ENCODE measurements around the gene ARHGEF28.

Gene ARHGEF28

DNA sequence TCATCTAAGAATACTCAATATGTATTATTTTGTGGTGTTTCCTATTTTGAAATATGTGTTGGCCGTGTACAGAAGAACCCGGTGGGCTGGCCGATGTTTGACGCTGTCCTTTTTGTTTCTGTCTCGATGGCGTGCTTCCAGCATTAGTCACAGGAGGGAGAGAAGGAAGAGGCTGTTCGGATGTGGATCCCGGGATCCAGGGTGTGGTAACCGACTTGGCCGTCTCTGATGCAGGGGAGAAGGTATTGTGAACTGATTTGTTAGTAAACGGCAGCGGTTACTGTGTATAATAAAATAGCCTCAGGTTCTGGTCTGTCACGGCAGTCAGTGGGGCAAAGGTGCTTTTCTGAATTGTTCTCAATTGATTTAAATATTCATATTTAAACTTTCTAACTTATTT, 275.0 kb downstream of the ARHGEF28 start:
- DNase-seq (ENCODE audit: low read depth): no peak

- DNase-seq (ENCODE audit: low read depth): no peak
These were observed 275.5 kb downstream of the ARHGEF28 start for GRCh38 chr5:73901455-73901854.

DNA sequence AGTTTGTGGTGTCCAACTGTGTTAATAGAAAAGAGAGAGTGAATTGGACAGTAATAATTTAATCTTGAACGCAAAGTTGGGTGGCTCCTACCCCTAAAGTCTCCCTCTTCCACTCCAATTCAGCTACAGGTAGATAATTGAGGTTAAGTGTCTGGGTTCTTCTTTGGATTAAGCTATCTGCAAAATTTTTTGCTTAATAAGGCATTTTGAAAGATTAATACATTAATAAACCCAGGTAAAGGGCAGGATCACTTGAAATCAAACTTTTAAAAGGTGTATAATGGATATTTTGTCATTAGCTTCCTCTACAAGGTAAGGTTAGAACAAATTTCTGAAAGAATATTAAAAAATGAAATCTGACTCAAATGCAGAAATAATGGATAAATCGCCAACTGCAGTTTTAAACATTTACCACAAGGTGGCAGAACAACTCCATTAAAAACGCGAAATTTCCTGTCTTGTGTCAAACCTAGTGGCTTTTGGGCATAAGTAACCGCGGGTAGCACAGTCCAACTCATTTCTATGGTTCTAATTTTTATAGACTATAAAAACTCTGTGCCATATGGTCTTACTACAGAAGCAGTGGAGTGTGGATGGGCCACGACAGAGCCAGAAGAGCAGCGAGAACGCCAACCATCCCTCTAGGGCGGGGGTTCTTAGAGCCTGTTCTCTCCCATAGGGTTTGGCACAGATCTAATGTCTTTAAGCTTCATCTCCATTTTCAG, 276.5 kb downstream of the ARHGEF28 start:
- peak; percentile 44 for DNase-seq (ENCODE audit: low read depth)

DNA sequence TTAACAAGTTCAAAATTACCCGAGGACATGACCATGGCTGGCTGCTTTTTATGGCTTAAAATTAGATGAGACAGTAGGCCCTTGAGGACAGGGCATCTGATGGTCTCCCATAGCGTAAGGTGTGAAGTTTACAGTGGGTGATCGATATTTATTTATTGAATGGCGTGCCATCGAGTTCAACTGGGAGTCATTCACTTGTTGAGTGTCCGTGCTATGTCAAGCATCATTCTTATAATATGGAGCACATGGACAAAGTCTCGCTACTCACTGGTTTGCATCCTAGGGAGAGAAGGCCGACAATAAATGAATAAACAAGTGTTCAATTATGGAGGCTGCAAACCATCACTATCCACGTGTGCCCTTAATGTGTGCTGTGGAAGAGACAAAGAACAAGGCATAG, 277.2 kb downstream of the ARHGEF28 start:
- no peak for DNase-seq (ENCODE audit: low read depth)

DNA sequence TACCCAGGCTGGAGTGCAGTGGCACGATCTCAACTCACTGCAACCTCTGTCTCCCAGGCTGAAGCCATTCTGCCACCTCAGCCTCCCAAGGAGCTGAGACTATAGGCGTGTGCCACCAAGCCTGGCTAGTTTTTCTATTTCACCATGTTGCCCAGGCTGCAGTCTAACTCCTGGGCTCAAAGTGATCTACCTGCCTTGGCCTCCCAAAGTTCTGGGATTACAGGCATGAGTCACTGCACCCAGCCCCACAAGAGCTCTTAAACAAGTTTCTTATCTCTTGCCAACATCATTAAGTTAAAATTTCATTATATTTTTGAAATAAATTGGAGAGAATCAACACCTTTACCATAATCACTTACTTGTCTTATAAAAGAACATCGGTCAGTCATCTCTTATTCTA, 280.3 kb downstream of the ARHGEF28 start:
- DNase-seq (ENCODE audit: low read depth): no peak

GRCh38 chr5:73907164-73907563, 281.2 kb downstream of the ARHGEF28 start:
- no peak for DNase-seq (ENCODE audit: low read depth)

GRCh38 chr5:73908395-73908794, 282.4 kb downstream of the ARHGEF28 start:
- DNase-seq (ENCODE audit: low read depth): no peak

DNA sequence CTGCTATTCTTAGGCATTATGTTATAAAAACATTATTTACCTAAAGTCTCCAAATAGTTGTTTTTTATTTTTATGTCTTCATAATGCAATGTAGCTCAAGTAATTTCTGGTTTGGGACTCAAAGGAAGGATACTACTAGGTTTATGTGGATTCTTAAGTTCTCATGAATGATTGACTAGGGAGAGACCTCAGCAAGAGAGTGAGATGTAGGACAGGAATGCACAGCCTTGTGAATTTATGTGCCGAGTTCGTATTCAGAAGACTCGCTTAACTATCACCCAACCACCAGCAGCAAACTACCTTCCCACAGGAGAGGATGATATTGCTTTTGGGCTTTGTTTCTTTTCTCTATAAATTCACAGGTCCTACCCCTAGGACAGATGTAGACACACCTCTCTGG, 282.9 kb downstream of the ARHGEF28 start:
- DNase-seq (ENCODE audit: low read depth): no peak

GRCh38 chr5:73909474-73909873, 283.5 kb downstream of the ARHGEF28 start:
- no peak for DNase-seq (ENCODE audit: low read depth)

DNA sequence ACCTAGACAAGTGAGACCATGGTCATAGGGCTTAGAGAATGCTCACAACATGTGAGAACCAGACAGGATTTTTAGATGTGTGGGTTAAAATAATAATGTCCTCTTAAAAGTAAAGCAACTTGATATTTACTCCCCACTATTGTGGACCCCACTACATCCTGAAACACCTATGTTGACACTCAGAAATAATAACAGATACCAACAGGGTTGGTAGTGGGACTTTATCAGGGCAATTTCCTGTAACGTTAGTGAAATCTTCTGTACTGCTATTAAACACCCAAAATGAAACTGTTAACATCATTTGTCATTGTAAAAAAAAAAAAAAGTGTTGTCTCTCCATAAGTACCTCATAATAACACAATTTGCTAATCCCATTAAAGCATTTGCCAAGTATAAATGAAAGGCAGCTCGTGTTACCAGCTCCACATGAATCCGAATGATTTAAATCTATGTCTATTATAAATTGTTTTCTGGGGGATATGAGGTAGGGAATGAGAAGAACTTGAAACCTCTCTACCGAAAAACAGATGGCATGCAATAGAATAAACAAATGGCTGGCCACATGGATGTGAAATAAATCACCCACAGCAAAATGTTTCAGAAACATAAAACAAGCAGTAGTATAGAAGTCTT, 285.9 kb downstream of the ARHGEF28 start:
- peak; percentile 45 for DNase-seq (ENCODE audit: low read depth)

GRCh38 chr5:73912821-73913271, 286.9 kb downstream of the ARHGEF28 start:
- DNase-seq (ENCODE audit: low read depth): no peak

GRCh38 chr5:73913971-73914370, 288.0 kb downstream of the ARHGEF28 start:
- DNase-seq (ENCODE audit: low read depth): no peak

DNA sequence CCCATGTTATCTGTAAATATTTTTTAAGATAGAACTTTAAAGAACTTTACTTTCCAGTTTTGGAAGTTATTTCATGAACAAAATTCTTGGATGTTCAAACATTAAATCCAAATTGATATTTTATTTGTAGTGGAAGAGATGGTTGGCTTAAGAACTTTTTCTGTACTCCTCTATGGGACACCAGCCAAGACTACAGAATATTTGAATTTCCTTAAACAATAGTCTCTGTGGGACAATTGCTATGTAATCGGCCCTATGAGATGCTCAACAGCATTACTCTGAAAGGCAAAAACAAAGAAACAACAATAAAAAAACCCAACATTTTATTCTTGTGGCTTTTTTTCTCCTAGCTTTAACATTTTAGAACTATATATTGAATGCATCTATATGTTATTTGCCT, 289.3 kb downstream of the ARHGEF28 start:
- DNase-seq (ENCODE audit: low read depth): no peak

- DNase-seq (ENCODE audit: low read depth): no peak
These were observed 291.4 kb downstream of the ARHGEF28 start for GRCh38 chr5:73917433-73917832.

DNA sequence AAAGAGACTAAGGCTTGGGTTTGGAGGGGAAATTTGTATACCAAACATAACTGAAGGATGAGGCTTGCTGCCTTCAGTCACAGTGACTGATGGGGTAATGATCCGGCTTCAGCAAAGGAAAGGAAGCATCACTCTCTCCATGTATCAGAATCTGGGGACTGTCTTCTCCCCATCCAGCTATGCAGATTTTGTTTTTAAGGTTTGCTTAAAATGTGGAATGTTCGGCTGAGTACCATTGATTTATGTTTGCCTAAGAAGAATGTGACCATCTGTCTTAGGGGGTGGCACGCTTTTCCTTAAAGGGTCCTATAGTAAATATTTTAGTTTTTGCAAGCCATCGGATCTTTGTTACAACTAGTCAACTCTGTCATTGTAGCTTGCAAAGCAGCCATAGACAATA, 291.9 kb downstream of the ARHGEF28 start:
- DNase-seq (ENCODE audit: low read depth): no peak

DNA sequence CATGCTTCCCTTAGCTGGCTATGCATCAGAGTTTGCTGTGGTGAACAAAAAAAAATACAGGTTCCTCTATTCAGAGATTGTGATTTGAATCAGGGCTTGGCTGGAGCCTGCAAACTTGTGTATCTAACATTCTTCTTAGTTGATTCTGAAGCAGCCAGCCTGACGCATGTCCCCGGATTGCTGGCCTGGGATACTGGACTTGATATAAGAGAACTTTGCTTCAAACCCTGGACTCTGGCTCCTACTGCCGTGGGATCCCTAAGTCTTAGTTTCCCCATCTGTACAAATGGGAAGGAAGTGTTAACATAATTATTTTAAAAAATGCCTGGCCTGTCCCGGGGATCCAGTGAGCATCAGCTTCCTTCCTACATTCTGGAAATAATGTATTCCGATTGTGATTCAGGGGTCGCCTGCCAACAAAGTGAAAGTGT, 292.8 kb downstream of the ARHGEF28 start:
- DNase-seq (ENCODE audit: low read depth): no peak

DNA sequence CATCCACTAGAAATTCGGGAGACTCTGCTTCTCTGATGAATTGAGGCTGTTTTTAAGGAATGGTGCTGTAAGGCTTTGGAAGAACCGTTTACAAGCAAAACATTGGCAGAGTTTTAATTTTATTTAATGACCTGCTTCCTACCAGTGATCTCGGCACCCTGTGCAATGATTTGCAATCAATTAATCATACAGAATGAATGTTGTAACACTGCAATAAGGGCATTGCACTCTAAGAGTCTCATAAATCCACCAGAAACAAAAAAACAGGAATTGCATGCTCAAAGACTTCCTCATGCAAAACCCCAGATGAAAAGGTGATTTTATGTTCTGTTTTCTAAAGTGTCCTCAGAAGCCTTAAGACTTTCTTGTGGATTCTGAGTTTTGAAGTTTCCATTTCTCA, 295.7 kb downstream of the ARHGEF28 start:
- DNase-seq (ENCODE audit: low read depth): no peak

DNA sequence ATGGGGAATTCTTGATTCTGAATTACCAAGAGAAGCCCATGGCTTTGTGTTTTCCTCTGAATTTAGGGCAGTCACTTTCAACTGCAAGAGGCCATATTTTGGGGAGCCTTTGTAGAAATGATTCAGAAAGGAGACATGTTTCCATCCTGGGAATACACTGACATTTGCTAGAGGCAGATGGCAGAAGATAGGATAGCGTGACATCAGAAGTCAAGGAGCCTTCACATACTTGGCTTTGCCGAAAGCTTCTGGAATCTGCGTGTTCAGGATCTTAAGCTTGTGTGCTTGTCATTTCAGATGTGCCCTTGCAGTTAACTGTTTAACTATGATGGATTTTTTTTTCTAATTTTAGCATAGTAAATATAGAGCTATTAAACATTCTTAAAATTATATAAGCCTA, 296.2 kb downstream of the ARHGEF28 start:
- DNase-seq (ENCODE audit: low read depth): no peak

- no peak for DNase-seq (ENCODE audit: low read depth)
These were observed 297.0 kb downstream of the ARHGEF28 start for GRCh38 chr5:73922875-73923557.

- no peak for DNase-seq (ENCODE audit: low read depth)
These were observed 302.6 kb downstream of the ARHGEF28 start for GRCh38 chr5:73928476-73929070.

DNA sequence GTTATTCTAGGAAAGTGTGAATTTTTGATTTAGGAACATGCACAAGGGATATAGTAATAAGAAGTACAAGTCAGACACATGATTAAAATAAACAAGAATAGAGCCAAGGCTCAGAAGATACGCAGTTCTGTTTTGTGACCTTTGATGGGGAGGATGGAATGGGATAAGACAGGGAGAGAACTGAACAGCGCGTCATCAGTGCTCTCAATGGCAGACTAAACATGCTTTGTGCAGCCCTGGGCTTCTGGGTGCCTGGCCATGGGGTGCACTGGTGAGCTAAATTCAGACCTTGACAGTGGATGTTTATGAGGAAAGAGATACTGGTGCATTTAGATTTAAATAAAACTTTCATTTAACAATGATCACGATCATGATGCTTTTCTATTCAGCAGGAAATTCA, 309.7 kb downstream of the ARHGEF28 start:
- DNase-seq (ENCODE audit: low read depth): no peak

- DNase-seq (ENCODE audit: low read depth): peak; percentile 92
These were observed 312.4 kb downstream of the ARHGEF28 start for GRCh38 chr5:73938280-73938937.

Data from GM04504 (cell line).